HPDE6-E6E7 (cell line): ENCODE results near the gene SLC25A23.
"Not testable (repeated sequence)": the region's sequence is repeated elsewhere in the genome, so short reads cannot be mapped to it uniquely, and the experiment has no call there.

ENCODE experiments used
- DNase-seq: peaks from one replicate; pipeline ENCODE4 v3.0.0; 2011; ENCODE audit warnings: missing footprints; ENCODE audit errors: extremely low spot score

The SLC25A23 gene

GRCh38 chr19:6402058-6402457, 57.5 kb downstream of the SLC25A23 start:
- DNase-seq = no peak

DNA sequence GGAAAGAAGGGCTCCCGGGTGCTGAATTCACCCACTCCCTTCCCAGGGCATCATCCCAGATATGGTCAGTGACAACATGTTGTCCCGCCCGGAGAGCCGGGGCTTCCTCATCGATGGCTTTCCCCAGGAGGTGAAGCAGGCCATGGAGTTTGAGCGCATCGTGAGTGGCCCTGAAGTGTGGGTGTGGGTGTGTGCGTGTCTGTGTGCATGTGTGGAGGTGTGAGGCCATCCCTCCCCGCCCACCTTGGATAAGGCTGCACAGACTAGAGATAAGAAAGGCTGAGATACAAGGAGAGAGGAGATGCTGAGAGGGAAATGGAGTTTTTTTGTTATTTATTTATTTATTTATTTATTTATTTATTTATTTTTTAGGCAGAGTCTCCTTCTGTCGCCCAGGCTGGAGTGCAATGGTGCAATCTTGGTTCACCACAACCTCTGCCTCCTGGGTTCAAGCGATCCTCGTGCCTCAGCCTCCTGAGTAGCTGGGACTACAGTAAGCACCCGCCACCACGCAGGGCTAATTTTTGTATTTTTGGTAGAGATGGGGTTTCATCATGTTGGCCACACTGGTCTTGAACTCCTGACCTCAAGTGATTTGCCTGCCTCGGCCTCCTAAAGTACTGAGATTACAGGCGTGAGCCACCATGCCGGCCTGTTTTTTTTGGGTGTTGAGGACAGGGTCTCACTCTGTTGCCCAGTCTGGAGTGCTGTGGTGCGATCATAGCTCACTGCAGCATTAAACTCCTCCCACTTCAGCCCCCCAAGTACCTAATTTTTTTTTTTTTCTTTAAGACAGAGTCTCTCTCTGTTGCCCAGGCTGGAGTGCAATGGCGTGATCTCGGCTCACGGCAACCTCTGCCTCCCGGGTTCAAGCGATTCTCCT, 59.3 kb downstream of the SLC25A23 start:
- DNase-seq = not testable (repeated sequence)

- no peak for DNase-seq
Observed at GRCh38 chr19:6396305-6396704, 63.3 kb downstream of the SLC25A23 start.

DNA sequence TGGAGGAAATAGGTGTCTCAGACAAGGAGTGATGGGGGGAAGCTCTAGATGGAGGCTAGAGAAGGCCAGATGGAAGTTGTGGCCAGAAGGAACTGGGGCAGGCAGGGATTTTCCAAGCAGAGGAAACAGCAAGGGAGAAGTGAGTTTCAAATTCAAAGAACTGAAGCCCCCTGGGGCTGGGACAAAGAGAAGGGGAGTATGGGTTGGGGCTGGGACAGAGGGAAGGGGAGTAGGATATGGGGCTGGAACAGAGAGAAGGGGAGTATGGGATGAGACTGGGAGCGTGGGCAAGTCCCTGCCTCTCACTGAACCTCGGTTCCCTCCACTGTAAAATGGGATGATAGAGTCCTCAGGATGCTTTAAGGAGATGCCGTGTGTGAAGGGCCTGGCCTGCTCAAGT, 64.8 kb downstream of the SLC25A23 start:
- DNase-seq = no peak

- DNase-seq = no peak
Observed at GRCh38 chr19:6393983-6394412, 65.6 kb downstream of the SLC25A23 start.

DNA sequence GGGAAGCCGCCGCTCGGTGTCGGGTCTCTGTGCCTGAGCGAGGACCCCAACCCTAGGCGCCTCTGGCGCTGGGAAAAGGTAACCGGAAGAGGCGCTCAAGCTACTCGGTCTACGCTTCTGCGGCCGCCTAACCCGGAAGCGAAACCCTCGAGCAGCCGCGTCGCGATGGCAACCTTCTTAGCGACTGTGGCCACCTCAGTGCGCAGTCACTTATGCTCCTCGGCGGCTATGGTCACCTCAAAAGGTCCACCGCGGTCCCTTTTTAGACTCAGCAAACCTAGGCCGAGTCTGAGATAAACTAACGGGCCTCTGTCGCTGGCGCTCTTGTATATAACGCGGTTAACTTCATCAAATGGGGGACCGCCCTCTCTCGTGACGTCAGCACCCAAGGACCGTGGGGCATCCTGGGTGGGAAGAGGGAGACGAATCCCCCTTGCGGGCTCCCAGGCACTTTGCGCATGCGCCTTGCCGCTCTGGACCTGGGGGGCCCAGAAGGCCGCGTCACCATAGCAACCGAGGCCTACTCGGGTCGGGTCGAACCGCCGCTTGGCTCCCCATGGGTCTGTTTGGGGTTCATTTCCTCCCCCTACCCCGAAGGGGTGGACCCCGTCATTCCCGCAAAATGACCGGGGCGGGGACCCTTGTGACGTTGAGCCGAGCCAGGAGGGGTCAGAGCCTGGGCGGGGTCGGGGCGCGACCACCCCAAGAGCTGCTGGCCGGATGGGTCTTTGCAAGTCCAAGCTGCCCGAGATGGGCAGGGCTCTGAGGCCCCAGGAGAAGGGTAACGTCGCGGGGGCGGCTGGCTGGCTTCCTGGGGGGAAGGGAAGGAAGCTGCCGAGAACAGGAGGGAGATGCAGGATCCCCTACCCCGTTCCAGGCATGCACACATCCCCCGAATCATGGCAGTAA, 66.3 kb downstream of the SLC25A23 start, which contains the start of gene GTF2F1:
TSS of gene GTF2F1 (minus strand) at position 91 of the 909 bp plus-strand sequence. CDS start 169 bp downstream, outside the sequence.
- DNase-seq = peak; percentile 97

DNA sequence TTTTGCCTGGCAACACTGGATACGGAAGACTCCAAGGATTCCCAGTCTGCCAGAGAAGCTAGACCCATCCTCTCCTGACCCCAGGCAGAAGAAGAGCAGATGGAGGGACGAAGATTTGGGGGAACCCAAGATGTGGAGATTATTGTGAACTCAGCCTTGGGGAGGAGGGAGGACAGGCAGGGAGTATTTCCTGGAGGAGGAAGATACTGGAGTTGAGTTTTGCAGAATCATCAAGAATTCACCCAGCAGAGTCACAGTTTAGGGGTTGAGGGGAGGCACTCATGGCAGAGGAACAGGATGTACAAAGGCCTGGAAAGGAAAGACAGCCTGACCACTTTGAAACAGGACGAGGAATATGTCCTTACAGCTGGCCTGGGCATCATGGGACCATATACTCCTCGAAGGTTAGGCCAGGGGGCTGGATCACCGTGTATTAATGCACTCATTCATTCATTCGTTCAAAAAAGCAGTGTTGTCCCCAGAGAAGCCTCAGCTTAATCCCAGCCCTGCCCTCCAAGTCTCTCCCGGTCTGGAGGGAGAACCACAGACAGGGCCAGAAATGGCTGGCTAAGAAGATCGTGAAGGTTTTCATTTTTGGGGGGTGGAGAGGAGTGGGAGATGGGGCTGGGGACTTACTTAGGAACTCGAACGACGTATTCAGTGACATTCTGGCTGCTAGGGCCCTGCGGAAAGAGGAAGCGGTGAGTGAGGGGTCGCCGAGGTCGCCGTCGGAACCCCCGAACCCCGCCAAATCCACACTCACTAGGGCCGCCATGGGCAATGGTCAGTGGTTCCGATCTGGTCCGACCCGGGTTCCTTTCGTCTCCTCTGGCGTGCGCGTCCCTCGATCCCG, 67.1 kb downstream of the SLC25A23 start:
- DNase-seq = no peak
